Neural cell (in vitro differentiated cells): ENCODE data around the gene CDR2L. TPM values are rescaled to one million over a fixed set of nuclear protein-coding genes. Genes with fewer than 3 reads are reported as not detected.

Experiments
- H2AFZ ChIP-seq: fragments of 200-600, 300-800 bp; sonication (generic), shearing (Covaris generic); 2 replicates; pipeline ENCODE4 v1.6.0; 2014; ENCODE audit warnings: low read depth, mild to moderate bottlenecking, antibody characterized with exemption, low read length, moderate library complexity
- H3F3A ChIP-seq: fragments of 200-600 bp; shearing (Covaris generic); 2 replicates; pipeline ENCODE4 v1.6.1; 2016; ENCODE audit warnings: mild to moderate bottlenecking, moderate library complexity, mixed read lengths, antibody characterized with exemption, low read length; ENCODE audit not compliant: insufficient read depth, poor library complexity, severe bottlenecking
- H3K27ac ChIP-seq: fragments of 200-600, 300-800 bp; sonication (generic), shearing (Covaris generic); 2 replicates; pipeline ENCODE4 v1.5.1; 2014; ENCODE audit warnings: mild to moderate bottlenecking, low read length, moderate library complexity
- H3K27me3 ChIP-seq: fragments of 300-800, 200-600 bp; sonication (generic), shearing (Covaris generic); 2 replicates; pipeline ENCODE4 v1.6.0; 2014; ENCODE audit warnings: mild to moderate bottlenecking, low read depth, low read length, moderate library complexity; ENCODE audit not compliant: insufficient read depth
- H3K36me3 ChIP-seq: fragments of 300-800, 200-600 bp; sonication (generic), shearing (Covaris generic); 2 replicates; pipeline ENCODE4 v1.5.1; 2014; ENCODE audit warnings: mild to moderate bottlenecking, antibody characterized with exemption, low read length, moderate library complexity; ENCODE audit not compliant: insufficient read depth
- H3K4me2 ChIP-seq: fragments of 300-800, 200-600 bp; sonication (generic), shearing (Covaris generic); 2 replicates; pipeline ENCODE4 v1.6.0; 2014; ENCODE audit warnings: mild to moderate bottlenecking, low read length
- H3K4me3 ChIP-seq: fragments of 300-800, 200-600 bp; sonication (generic), shearing (Covaris generic); 2 replicates; pipeline ENCODE4 v1.5.1; 2014; ENCODE audit warnings: mild to moderate bottlenecking, low read length, moderate library complexity
- H3K79me2 ChIP-seq: fragments of 200-600 bp; shearing (Covaris generic); replicated peaks from 2 replicates; pipeline ENCODE4 v1.6.0; 2014; ENCODE audit warnings: mild to moderate bottlenecking, low read length, moderate library complexity; ENCODE audit not compliant: insufficient read depth
- H3K9ac ChIP-seq: fragments of 300-800, 200-600 bp; sonication (generic), shearing (Covaris generic); 2 replicates; pipeline ENCODE4 v1.6.1; 2016; ENCODE audit warnings: mild to moderate bottlenecking, low read length, mixed read lengths
- H3K9me2 ChIP-seq: fragments of 200-600 bp; shearing (Covaris generic); 2 replicates; pipeline ENCODE4 v1.6.1; 2016; ENCODE audit warnings: mild to moderate bottlenecking, low read length, mixed read lengths; ENCODE audit not compliant: insufficient read depth
- H3K9me3 ChIP-seq: fragments of 200-600, 300-800 bp; sonication (generic), shearing (Covaris generic); 2 replicates; pipeline ENCODE4 v1.6.1; 2016; ENCODE audit warnings: mild to moderate bottlenecking, mixed run types, low read length, moderate library complexity, mixed read lengths
- H4K20me1 ChIP-seq: fragments of 200-600 bp; shearing (Covaris generic); 2 replicates; pipeline ENCODE4 v1.6.1; 2016; ENCODE audit warnings: mild to moderate bottlenecking, mixed run types; ENCODE audit not compliant: insufficient read depth
- CTCF ChIP-seq: fragments of 450-650 bp; IDR thresholded peaks from 2 replicates; pipeline ENCODE4 v1.5.1; 2014; ENCODE audit warnings: antibody characterized with exemption, mild to moderate bottlenecking, moderate library complexity; ENCODE audit not compliant: poor library complexity, severe bottlenecking
- EP300 ChIP-seq: fragments of 450-650 bp; conservative IDR thresholded peaks from 2 replicates; pipeline ENCODE4 v1.6.1; 2014; ENCODE audit warnings: antibody characterized with exemption, mild to moderate bottlenecking, moderate library complexity; ENCODE audit not compliant: poor library complexity, severe bottlenecking
- EZH2 ChIP-seq: fragments of 200-600, 300-800 bp; shearing (Covaris generic), sonication (generic); IDR thresholded peaks from 2 replicates; pipeline ENCODE4 v1.6.1; 2014; ENCODE audit warnings: antibody characterized with exemption, low read length, borderline replicate concordance, mild to moderate bottlenecking; ENCODE audit not compliant: insufficient read depth, poor library complexity, severe bottlenecking
- MXI1 ChIP-seq: fragments of 450-650 bp; conservative IDR thresholded peaks from 2 replicates; pipeline ENCODE4 v1.6.1; 2014; ENCODE audit warnings: antibody characterized with exemption, mild to moderate bottlenecking; ENCODE audit not compliant: poor library complexity, severe bottlenecking
- POLR2AphosphoS5 ChIP-seq: IDR thresholded peaks from 2 replicates; pipeline ENCODE4 v1.6.1; 2012
- RAD21 ChIP-seq: fragments of 450-650 bp; conservative IDR thresholded peaks from 2 replicates; pipeline ENCODE4 v1.6.1; 2014; ENCODE audit warnings: antibody characterized with exemption, mild to moderate bottlenecking, moderate library complexity
- REST ChIP-seq: IDR thresholded peaks from 2 replicates; pipeline ENCODE4 v1.6.1; 2012; ENCODE audit warnings: borderline replicate concordance
- SMC3 ChIP-seq: fragments of 450-650 bp; conservative IDR thresholded peaks from 2 replicates; pipeline ENCODE4 v1.6.1; 2014; ENCODE audit warnings: antibody characterized with exemption, mild to moderate bottlenecking, moderate library complexity; ENCODE audit not compliant: poor library complexity
- TAF1 ChIP-seq: IDR thresholded peaks from 2 replicates; pipeline ENCODE4 v1.6.1; 2012; ENCODE audit warnings: low read depth
- polyA plus RNA-seq: library from polyadenylated mRNA; depleted of rRNA; stranded (reverse); fragments of >200 nt; gene quantifications from 2 replicates; pipeline ENCODE4 v1.2.3, GENCODE V29; 2014

Gene CDR2L
- polyA plus RNA-seq, 1 donor from 2014 or later = 8.1 TPM

DNA sequence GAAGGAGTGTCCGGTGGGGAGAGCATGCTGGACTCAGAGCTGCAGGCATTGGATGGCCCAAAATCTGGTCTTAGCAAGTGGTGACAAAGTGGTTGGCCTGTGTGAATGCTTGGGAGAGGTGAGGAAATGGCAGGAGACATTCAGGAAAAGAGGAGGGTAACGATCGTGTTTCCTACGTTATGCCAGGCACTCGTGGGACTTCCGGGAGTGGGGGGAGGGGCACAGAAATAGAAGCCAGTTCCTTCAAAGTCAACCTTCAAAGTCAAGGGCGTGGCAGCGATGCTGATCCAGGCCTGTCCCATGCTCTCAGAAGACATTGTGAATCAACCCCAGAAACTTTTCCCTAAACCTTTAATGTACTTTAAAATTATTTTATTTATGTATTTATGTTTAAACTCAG is 47.9 kb upstream of the CDR2L start:
- no peaks in the 10 kb centered on the region for H3K36me3 ChIP-seq
- TF ChIP-seq EZH2 (no peak), MXI1 (no peak), RAD21 (no peak), SMC3 (no peak), POLR2AphosphoS5 (no peak), REST (no peak), CTCF (no peak), TAF1 (no peak), EP300 (no peak)
- H2AFZ ChIP-seq = no peak overlapping the region
- H3K27ac ChIP-seq = no peak overlapping the region
- no peaks in the 10 kb centered on the region for H3K9me2 ChIP-seq
- no peak overlapping the region for H3K4me2 ChIP-seq
- no peak overlapping the region for H3K4me3 ChIP-seq
- H3K27me3 ChIP-seq = peaks cover 72% of the 10 kb centered on the region
- H3K9me3 ChIP-seq = no peaks in the 10 kb centered on the region
- H3F3A ChIP-seq = no peaks in the 10 kb centered on the region
- H4K20me1 ChIP-seq = no peaks in the 10 kb centered on the region
- no peaks in the 10 kb centered on the region for H3K79me2 ChIP-seq
- no peak overlapping the region for H3K9ac ChIP-seq

DNA sequence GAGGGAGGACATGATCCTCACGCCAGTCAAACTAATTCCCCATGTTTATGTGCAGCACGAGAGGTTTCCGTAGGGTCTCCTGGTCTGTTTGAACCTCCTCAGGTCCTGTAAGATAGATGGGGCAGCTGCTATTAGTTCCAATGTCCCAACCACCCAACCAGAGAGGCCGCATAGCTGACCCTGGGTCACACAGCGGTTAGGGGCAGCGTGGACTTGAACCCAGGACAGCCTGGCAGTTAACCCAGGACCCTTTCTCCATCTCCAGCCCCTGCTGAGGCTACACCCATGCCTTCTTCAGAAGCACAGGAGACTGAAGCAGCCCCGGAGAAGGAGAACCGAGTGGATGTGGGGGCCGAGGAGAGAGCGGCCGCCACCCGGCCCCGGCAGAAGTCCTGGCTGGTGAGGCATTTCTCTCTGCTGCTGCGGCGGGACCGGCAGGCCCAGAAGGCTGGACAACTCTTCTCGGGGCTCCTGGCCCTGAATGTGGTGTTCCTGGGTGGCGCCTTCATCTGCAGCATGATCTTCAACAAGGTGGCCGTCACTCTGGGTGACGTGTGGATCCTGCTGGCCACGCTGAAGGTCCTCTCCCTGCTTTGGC is 46.2 kb upstream of the CDR2L start:
- H3K4me2 ChIP-seq = no peak overlapping the region
- H2AFZ ChIP-seq = no peak overlapping the region
- H4K20me1 ChIP-seq = no peaks in the 10 kb centered on the region
- no peaks in the 10 kb centered on the region for H3F3A ChIP-seq
- no peak for TF ChIP-seq RAD21
- TF ChIP-seq TAF1 = no peak
- no peak for TF ChIP-seq SMC3
- TF ChIP-seq MXI1 = no peak
- TF ChIP-seq REST = no peak
- TF ChIP-seq CTCF = no peak
- TF ChIP-seq EZH2 = no peak
- TF ChIP-seq EP300 = no peak
- no peak for TF ChIP-seq POLR2AphosphoS5
- H3K36me3 ChIP-seq = no peaks in the 10 kb centered on the region
- no peaks in the 10 kb centered on the region for H3K9me3 ChIP-seq
- no peak overlapping the region for H3K9ac ChIP-seq
- no peaks in the 10 kb centered on the region for H3K79me2 ChIP-seq
- no peak overlapping the region for H3K27ac ChIP-seq
- peaks cover 59% of the 10 kb centered on the region for H3K27me3 ChIP-seq
- H3K4me3 ChIP-seq = no peak overlapping the region
- no peaks in the 10 kb centered on the region for H3K9me2 ChIP-seq
